Neuronal stem cell (in vitro differentiated cells): Measurements from ENCODE around the gene NME8.

Experiments used
- DNase-seq: peaks from one replicate; pipeline ENCODE4 v3.0.0-alpha.2; 2013; ENCODE audit warnings: low spot score
- H2AFZ ChIP-seq: one replicate; pipeline ENCODE4 v1.6.1; 2013; ENCODE audit warnings: mild to moderate bottlenecking, low read length, inconsistent platforms
- H2AK5ac ChIP-seq: 2 replicates; pipeline ENCODE4 v1.6.1; 2013; ENCODE audit warnings: low read depth, mild to moderate bottlenecking, inconsistent platforms, low read length, moderate library complexity, mixed read lengths
- H2BK120ac ChIP-seq: 2 replicates; pipeline ENCODE4 v1.6.1; 2013; ENCODE audit warnings: low read depth, mild to moderate bottlenecking, inconsistent platforms, low read length, moderate library complexity, mixed read lengths
- H2BK12ac ChIP-seq: one replicate; pipeline ENCODE4 v1.6.1; 2013; ENCODE audit warnings: low read length, inconsistent platforms
- H2BK15ac ChIP-seq: 2 replicates; pipeline ENCODE4 v1.6.1; 2013; ENCODE audit warnings: mild to moderate bottlenecking, low read length, inconsistent platforms, mixed read lengths
- H2BK5ac ChIP-seq: one replicate; pipeline ENCODE4 v1.6.1; 2013; ENCODE audit warnings: inconsistent platforms, mild to moderate bottlenecking, low read length, moderate library complexity
- H3K14ac ChIP-seq: one replicate; pipeline ENCODE4 v1.6.1; 2013; ENCODE audit warnings: low read length, inconsistent platforms
- H3K18ac ChIP-seq: 2 replicates; pipeline ENCODE4 v1.6.1; 2013; ENCODE audit warnings: low read length, inconsistent platforms
- H3K23ac ChIP-seq: 2 replicates; pipeline ENCODE4 v1.6.1; 2013; ENCODE audit warnings: low read depth, mild to moderate bottlenecking, mixed read lengths, low read length, inconsistent platforms; ENCODE audit not compliant: poor library complexity
- H3K27ac ChIP-seq: replicated peaks from 3 replicates; pipeline ENCODE4 v1.5.1; 2013; ENCODE audit warnings: low read length, inconsistent platforms
- H3K27me3 ChIP-seq, 3 experiments: 2 replicates each; pipeline ENCODE4 v1.6.1; 2013; ENCODE audit warnings: low read length in 3 of 3, mild to moderate bottlenecking in 2 of 3, inconsistent platforms in 1 of 3, low read depth in 1 of 3, mixed read lengths in 1 of 3, moderate library complexity in 1 of 3; ENCODE audit not compliant: control insufficient read depth in 3 of 3, insufficient read depth in 3 of 3
- H3K36me3 ChIP-seq, 2 donors: replicated peaks in 1 of 2; 2 replicates each; pipeline ENCODE4 v1.6.1; 2013; ENCODE audit warnings: low read length in 2 of 2; ENCODE audit not compliant: control insufficient read depth in 2 of 2, insufficient read depth in 2 of 2
- H3K4ac ChIP-seq: 2 replicates; pipeline ENCODE4 v1.6.1; 2013; ENCODE audit warnings: inconsistent platforms, mild to moderate bottlenecking, low read length, moderate library complexity
- H3K4me1 ChIP-seq, 2 donors: 1 replicate in 1 of 2; 2 replicates in 1 of 2; pipeline ENCODE4 v1.6.1; 2013; ENCODE audit warnings: low read length in 2 of 2, low read depth in 1 of 2; ENCODE audit not compliant: control insufficient read depth in 2 of 2, insufficient read depth in 1 of 2
- H3K4me2 ChIP-seq: one replicate; pipeline ENCODE4 v1.6.1; 2013; ENCODE audit warnings: mild to moderate bottlenecking, low read length, inconsistent platforms; ENCODE audit not compliant: insufficient read depth, poor library complexity, severe bottlenecking
- H3K4me3 ChIP-seq, 2 donors: 2 replicates each; pipeline ENCODE4 v1.5.1; 2013; ENCODE audit warnings: low read length in 2 of 2, mild to moderate bottlenecking in 2 of 2, inconsistent platforms in 1 of 2, moderate library complexity in 1 of 2
- H3K79me1 ChIP-seq: one replicate; pipeline ENCODE4 v1.6.1; 2013; ENCODE audit warnings: low read depth, mild to moderate bottlenecking, inconsistent platforms, low read length, moderate library complexity
- H3K9ac ChIP-seq: one replicate; pipeline ENCODE4 v1.6.1; 2013; ENCODE audit warnings: mild to moderate bottlenecking, low read depth, low read length, inconsistent platforms; ENCODE audit not compliant: poor library complexity
- H3K9me3 ChIP-seq, 2 donors: replicated peaks in 1 of 2; 2 replicates each; pipeline versions ENCODE3 to v1.6.1; 2013; ENCODE audit warnings: low read length in 2 of 2, mild to moderate bottlenecking in 2 of 2, inconsistent platforms in 1 of 2, low read depth in 1 of 2, mixed read lengths in 1 of 2, moderate library complexity in 1 of 2; ENCODE audit not compliant: control insufficient read depth in 2 of 2, insufficient read depth in 1 of 2
- H4K8ac ChIP-seq: one replicate; pipeline ENCODE4 v1.6.1; 2013; ENCODE audit warnings: low read depth, mild to moderate bottlenecking, inconsistent platforms, low read length, moderate library complexity
- H4K91ac ChIP-seq: one replicate; pipeline ENCODE4 v1.6.1; 2013; ENCODE audit warnings: low read length, low read depth, mild to moderate bottlenecking, inconsistent platforms; ENCODE audit not compliant: poor library complexity
- WGBS, 2 donors: extraction: QIAGEN DNeasy Blood & Tissue Kit; methylation state at CpG; one replicate each; pipeline ENCODE4 v1.1.7; 2013; ENCODE audit warnings: missing lambda C conversion rate in 2 of 2, mixed read lengths in 1 of 2; ENCODE audit not compliant: insufficient read length in 2 of 2, insufficient replicate concordance in 1 of 2; ENCODE audit errors: extremely low coverage in 2 of 2; 5-methylcytosine and 5-hydroxymethylcytosine counted together

Gene NME8

GRCh38 chr7:37942934-37943610 lies 94.7 kb downstream of the NME8 start:
- H3K79me1 ChIP-seq: no peaks in the 10 kb centered on the region
- H3K4me2 ChIP-seq: no peak overlapping the region
- DNase-seq: peak; percentile 6
- H2AFZ ChIP-seq: peak overlapping the region; percentile 70
- no peak overlapping the region for H2BK5ac ChIP-seq
- no peaks in the 10 kb centered on the region for H3K27me3 ChIP-seq
- H2BK120ac ChIP-seq: no peak overlapping the region
- H3K9ac ChIP-seq: no peak overlapping the region
- H4K91ac ChIP-seq: no peak overlapping the region
- no peak overlapping the region for H2AK5ac ChIP-seq
- H3K14ac ChIP-seq: peak overlapping the region; percentile 25
- H3K18ac ChIP-seq: no peak overlapping the region
- H3K36me3 ChIP-seq: no peaks in the 10 kb centered on the region
- no peak overlapping the region for H3K27ac ChIP-seq
- no peak overlapping the region for H3K23ac ChIP-seq
- H3K4me3 ChIP-seq: no peak overlapping the region
- H3K9me3 ChIP-seq: no peaks in the 10 kb centered on the region
- H2BK12ac ChIP-seq: no peak overlapping the region
- WGBS, 2 donors: no CpG with 5 or more reads among the region's 12 CpGs
- peaks cover 8 to 14% of the 10 kb centered on the region in 2 donors for H3K4me1 ChIP-seq
- no peak overlapping the region for H2BK15ac ChIP-seq
- no peak overlapping the region for H4K8ac ChIP-seq
- no peak overlapping the region for H3K4ac ChIP-seq

- DNase-seq: no peak
- no CpG with 5 or more reads among the region's 8 CpGs for WGBS, 2 donors
- H3K27ac ChIP-seq: no peak overlapping the region
Measured at GRCh38 chr7:37943905-37944736, 95.7 kb downstream of the NME8 start.

GRCh38 chr7:37944737-37945054 lies 96.3 kb downstream of the NME8 start:
- H2AK5ac ChIP-seq: no peak overlapping the region
- no peak overlapping the region for H3K14ac ChIP-seq
- no peak overlapping the region for H2BK5ac ChIP-seq
- H3K9me3 ChIP-seq: peaks cover 0 to 2% of the 10 kb centered on the region in 2 donors
- no peak overlapping the region for H2BK15ac ChIP-seq
- H2AFZ ChIP-seq: no peak overlapping the region
- peaks cover 8 to 14% of the 10 kb centered on the region in 2 donors for H3K4me1 ChIP-seq
- H3K23ac ChIP-seq: no peak overlapping the region
- H4K8ac ChIP-seq: no peak overlapping the region
- no peak for DNase-seq
- no peaks in the 10 kb centered on the region for H3K79me1 ChIP-seq
- H2BK120ac ChIP-seq: no peak overlapping the region
- no peak overlapping the region for H3K27ac ChIP-seq
- H3K4me2 ChIP-seq: no peak overlapping the region
- no peak overlapping the region for H3K9ac ChIP-seq
- no CpG with 5 or more reads among the region's 2 CpGs for WGBS, 2 donors
- H3K4ac ChIP-seq: no peak overlapping the region
- H3K36me3 ChIP-seq: no peaks in the 10 kb centered on the region
- H2BK12ac ChIP-seq: no peak overlapping the region
- H3K18ac ChIP-seq: no peak overlapping the region
- H3K4me3 ChIP-seq: no peak overlapping the region
- H4K91ac ChIP-seq: no peak overlapping the region
- no peaks in the 10 kb centered on the region for H3K27me3 ChIP-seq

More at GRCh38 chr7:37943905-37944736, 95.7 kb downstream of the NME8 start:
- no peak overlapping the region for H3K18ac ChIP-seq
- no peak overlapping the region for H4K91ac ChIP-seq
- no peaks in the 10 kb centered on the region for H3K79me1 ChIP-seq
- H2BK120ac ChIP-seq: no peak overlapping the region
- H3K14ac ChIP-seq: no peak overlapping the region
- H3K23ac ChIP-seq: no peak overlapping the region
- no peaks in the 10 kb centered on the region for H3K36me3 ChIP-seq
- no peak overlapping the region for H3K4me3 ChIP-seq
- H4K8ac ChIP-seq: no peak overlapping the region
- H3K27me3 ChIP-seq: no peaks in the 10 kb centered on the region
- no peak overlapping the region for H2AK5ac ChIP-seq
- H3K4me1 ChIP-seq: peaks cover 8 to 14% of the 10 kb centered on the region in 2 donors
- H2BK15ac ChIP-seq: no peak overlapping the region
- no peak overlapping the region for H3K4ac ChIP-seq
- H2BK12ac ChIP-seq: no peak overlapping the region
- no peak overlapping the region for H3K9ac ChIP-seq
- H3K9me3 ChIP-seq: peaks cover 0 to under 1% of the 10 kb centered on the region in 2 donors
- H2AFZ ChIP-seq: peak overlapping the region; percentile 32
- H3K4me2 ChIP-seq: no peak overlapping the region
- H2BK5ac ChIP-seq: no peak overlapping the region

DNA sequence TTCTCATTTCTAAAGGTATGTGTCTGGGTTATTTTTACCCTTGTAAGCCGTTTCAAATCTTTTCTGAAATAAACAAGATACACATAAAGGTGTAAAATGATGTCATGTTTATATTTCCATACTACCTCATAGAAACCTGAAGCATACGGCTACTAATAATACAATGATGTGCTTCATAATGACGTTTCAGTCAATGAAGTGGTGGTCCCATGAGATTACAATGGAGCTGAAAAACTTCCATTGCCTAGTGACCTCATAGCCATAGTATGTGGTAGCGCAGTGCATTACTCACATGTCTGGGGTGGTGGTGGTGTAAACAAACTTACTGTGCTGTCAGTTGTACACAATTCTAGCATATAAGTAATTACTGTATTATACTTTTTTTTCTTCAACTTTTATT lies 96.9 kb downstream of the NME8 start:
- no peaks in the 10 kb centered on the region for H3K36me3 ChIP-seq
- H4K8ac ChIP-seq: no peak overlapping the region
- H3K4me1 ChIP-seq: peaks cover 8 to 14% of the 10 kb centered on the region in 2 donors
- H3K4ac ChIP-seq: no peak overlapping the region
- no peak overlapping the region for H2BK120ac ChIP-seq
- H2BK12ac ChIP-seq: no peak overlapping the region
- H4K91ac ChIP-seq: no peak overlapping the region
- H3K27me3 ChIP-seq: no peaks in the 10 kb centered on the region
- H2BK5ac ChIP-seq: no peak overlapping the region
- no peak overlapping the region for H2AFZ ChIP-seq
- H3K4me3 ChIP-seq: no peak overlapping the region
- H3K79me1 ChIP-seq: no peaks in the 10 kb centered on the region
- no CpG with 5 or more reads among the region's 4 CpGs for WGBS, 2 donors
- H3K9ac ChIP-seq: no peak overlapping the region
- H2BK15ac ChIP-seq: no peak overlapping the region
- no peak for DNase-seq
- H3K23ac ChIP-seq: no peak overlapping the region
- no peak overlapping the region for H2AK5ac ChIP-seq
- peaks cover 0 to 2% of the 10 kb centered on the region in 2 donors for H3K9me3 ChIP-seq
- no peak overlapping the region for H3K27ac ChIP-seq
- no peak overlapping the region for H3K18ac ChIP-seq
- H3K4me2 ChIP-seq: no peak overlapping the region
- no peak overlapping the region for H3K14ac ChIP-seq
